WTC11 (cell line): ENCODE measurements around the gene LTN1. TPM values are rescaled to one million over a fixed set of nuclear protein-coding genes. Genes with fewer than 3 reads are reported as not detected.

Experiments used
- ATAC-seq: fragments of 200-7000 bp; cut with Tn5 transposase; 2 replicates; pipeline ENCODE4 v1.10.0; 2021; ENCODE audit warnings: mild to moderate bottlenecking, moderate library complexity
- CTCF ChIA-PET: fragments of 300-600 bp; sonication (Branson Sonifier 250); formaldehyde crosslinking; loops from one replicate; lab custom pipeline; 2021; ENCODE audit warnings: antibody characterized with exemption; lab: Charles Lee
- POLR2A ChIA-PET: fragments of 350-600 bp; sonication (Branson Sonifier 250); formaldehyde crosslinking; loops from one replicate; lab custom pipeline; 2021; ENCODE audit warnings: antibody characterized with exemption; lab: Charles Lee
- DNase-seq: peaks from one replicate; pipeline ENCODE4 v3.0.0; 2021; ENCODE audit warnings: low spot score
- H3K27ac Mint-ChIP-seq: 2 replicates; pipeline ENCODE4 v1.8.0; 2021; ENCODE audit warnings: mixed read lengths
- H3K27me3 Mint-ChIP-seq: 2 replicates; pipeline ENCODE4 v1.8.0; 2021; ENCODE audit warnings: low read depth, mild to moderate bottlenecking, moderate library complexity, mixed read lengths
- H3K36me3 Mint-ChIP-seq: 2 replicates; pipeline ENCODE4 v1.8.0; 2021; ENCODE audit warnings: mixed read lengths
- H3K4me1 Mint-ChIP-seq: 2 replicates; pipeline ENCODE4 v1.8.0; 2022; ENCODE audit warnings: mixed read lengths
- H3K4me3 Mint-ChIP-seq: 2 replicates; pipeline ENCODE4 v1.8.0; 2021; ENCODE audit warnings: mild to moderate bottlenecking, moderate library complexity, mixed read lengths
- H3K9me3 Mint-ChIP-seq: 2 replicates; pipeline ENCODE4 v1.8.0; 2021; ENCODE audit warnings: mixed read lengths
- AR ChIP-seq: fragments of 250-450 bp; sonication (Bioruptor Pico); IDR thresholded peaks from 2 replicates; pipeline ENCODE4 v1.9.0; 2021; ENCODE audit warnings: mild to moderate bottlenecking
- ATF3 ChIP-seq: sonication (generic); formaldehyde crosslinking; conservative IDR thresholded peaks from 2 replicates; pipeline ENCODE4 v1.8.1; 2022; ENCODE audit warnings: mild to moderate bottlenecking, missing genetic modification reagents
- ELF4 ChIP-seq: sonication (generic); formaldehyde crosslinking; IDR thresholded peaks from 2 replicates; pipeline ENCODE4 v1.8.1; 2022; ENCODE audit warnings: low read depth, mild to moderate bottlenecking, moderate library complexity, missing genetic modification reagents
- EMX1 ChIP-seq: fragments of 250-450 bp; sonication (Bioruptor Pico); IDR thresholded peaks from 2 replicates; pipeline ENCODE4 v1.8.0; 2021; ENCODE audit warnings: mild to moderate bottlenecking
- FOXP1 ChIP-seq: sonication (generic); formaldehyde crosslinking; IDR thresholded peaks from 2 replicates; pipeline ENCODE4 v1.8.0; 2022; ENCODE audit warnings: missing genetic modification reagents, mild to moderate bottlenecking, moderate library complexity, borderline replicate concordance
- GRHL2 ChIP-seq: fragments of 250-450 bp; sonication (Bioruptor Pico); IDR thresholded peaks from 2 replicates; pipeline ENCODE4 v1.8.0; 2022; ENCODE audit warnings: mild to moderate bottlenecking, moderate library complexity; ENCODE audit not compliant: insufficient replicate concordance, severe bottlenecking
- IRF2 ChIP-seq: sonication (generic); formaldehyde crosslinking; IDR thresholded peaks from 2 replicates; pipeline ENCODE4 v1.8.0; 2022; ENCODE audit warnings: low read depth, missing genetic modification reagents, borderline replicate concordance
- JAZF1 ChIP-seq: fragments of 250-450 bp; sonication (Bioruptor Pico); IDR thresholded peaks from 2 replicates; pipeline ENCODE4 v1.9.0; 2021; ENCODE audit warnings: moderate library complexity, mild to moderate bottlenecking, inconsistent platforms
- KAT7 ChIP-seq: sonication (generic); formaldehyde crosslinking; IDR thresholded peaks from 2 replicates; pipeline ENCODE4 v1.8.1; 2023; ENCODE audit warnings: missing genetic modification reagents, mild to moderate bottlenecking, borderline replicate concordance
- MLX ChIP-seq: sonication (generic); formaldehyde crosslinking; IDR thresholded peaks from 2 replicates; pipeline ENCODE4 v1.8.1; 2023; ENCODE audit warnings: mild to moderate bottlenecking, missing genetic modification reagents, moderate library complexity
- MYBL2 ChIP-seq: sonication (generic); formaldehyde crosslinking; IDR thresholded peaks from 2 replicates; pipeline ENCODE4 v1.8.1; 2023; ENCODE audit warnings: mild to moderate bottlenecking, moderate library complexity, missing genetic modification reagents
- SP1 ChIP-seq: sonication (generic); formaldehyde crosslinking; conservative IDR thresholded peaks from 2 replicates; pipeline ENCODE4 v1.8.1; 2022; ENCODE audit warnings: missing genetic modification reagents
- TCF7 ChIP-seq: sonication (generic); formaldehyde crosslinking; IDR thresholded peaks from 2 replicates; pipeline ENCODE4 v1.8.0; 2022; ENCODE audit warnings: mild to moderate bottlenecking, low read depth, missing genetic modification reagents, moderate library complexity
- TEAD1 ChIP-seq: sonication (generic); formaldehyde crosslinking; IDR thresholded peaks from 2 replicates; pipeline ENCODE4 v1.8.0; 2022; ENCODE audit warnings: mild to moderate bottlenecking, missing genetic modification reagents
- TP53 ChIP-seq: sonication (generic); formaldehyde crosslinking; IDR thresholded peaks from 2 replicates; pipeline ENCODE4 v1.8.1; 2023; ENCODE audit warnings: mild to moderate bottlenecking, missing genetic modification reagents
- ZMAT4 ChIP-seq: fragments of 250-450 bp; sonication (Bioruptor Pico); IDR thresholded peaks from 2 replicates; pipeline ENCODE4 v1.9.0; 2021; ENCODE audit warnings: mild to moderate bottlenecking
- ZNF232 ChIP-seq: sonication (generic); formaldehyde crosslinking; IDR thresholded peaks from 2 replicates; pipeline ENCODE4 v1.8.0; 2022; ENCODE audit warnings: mild to moderate bottlenecking, missing genetic modification reagents
- ZNF281 ChIP-seq: sonication (generic); formaldehyde crosslinking; IDR thresholded peaks from 2 replicates; pipeline ENCODE4 v1.8.0; 2023; ENCODE audit warnings: mild to moderate bottlenecking, missing genetic modification reagents
- ZNF532 ChIP-seq: fragments of 250-450 bp; sonication (Bioruptor Pico); IDR thresholded peaks from 2 replicates; pipeline ENCODE4 v1.9.0; 2021; ENCODE audit warnings: mild to moderate bottlenecking, borderline replicate concordance
- total RNA-seq: library from RNA; stranded (reverse); gene quantifications from 3 replicates; pipeline ENCODE4 v1.2.3, GENCODE V29; 2021
- TF ChIP-seq, protein P1 (sequence below): sonication (generic); formaldehyde crosslinking; IDR thresholded peaks from 2 replicates; pipeline ENCODE4 v1.8.1; 2023; ENCODE audit warnings: mild to moderate bottlenecking, missing genetic modification reagents, borderline replicate concordance

LTN1 gene
- total RNA-seq, 1 experiment from 2014 or later = 23.0 TPM

GRCh38 chr21:29034678-29035077 lies 42.0 kb upstream of the LTN1 start:
- no peaks in the 10 kb centered on the region for H3K9me3 Mint-ChIP-seq
- no peak overlapping the region for H3K27ac Mint-ChIP-seq
- H3K36me3 Mint-ChIP-seq = peaks cover 64% of the 10 kb centered on the region
- ChIA-PET POLR2A (interaction anchor here (0.5 kb wide), 1 partner anchor 1054 kb away, joined by 6 read pairs; no protein-coding TSS in a partner anchor), CTCF (no interaction called here)
- DNase-seq (no peak), ATAC-seq (no peak)
- no peaks in the 10 kb centered on the region for H3K27me3 Mint-ChIP-seq
- no peak overlapping the region for H3K4me3 Mint-ChIP-seq
- TF ChIP-seq TEAD1 (CRISPR knock-in tag) (no peak), FOXP1 (CRISPR knock-in tag) (no peak), AR (no peak), JAZF1 (CRISPR knock-in tag) (no peak), MLX (CRISPR knock-in tag) (no peak), ZNF281 (CRISPR knock-in tag) (no peak), IRF2 (no peak)
- TF ChIP-seq, protein P1, sequence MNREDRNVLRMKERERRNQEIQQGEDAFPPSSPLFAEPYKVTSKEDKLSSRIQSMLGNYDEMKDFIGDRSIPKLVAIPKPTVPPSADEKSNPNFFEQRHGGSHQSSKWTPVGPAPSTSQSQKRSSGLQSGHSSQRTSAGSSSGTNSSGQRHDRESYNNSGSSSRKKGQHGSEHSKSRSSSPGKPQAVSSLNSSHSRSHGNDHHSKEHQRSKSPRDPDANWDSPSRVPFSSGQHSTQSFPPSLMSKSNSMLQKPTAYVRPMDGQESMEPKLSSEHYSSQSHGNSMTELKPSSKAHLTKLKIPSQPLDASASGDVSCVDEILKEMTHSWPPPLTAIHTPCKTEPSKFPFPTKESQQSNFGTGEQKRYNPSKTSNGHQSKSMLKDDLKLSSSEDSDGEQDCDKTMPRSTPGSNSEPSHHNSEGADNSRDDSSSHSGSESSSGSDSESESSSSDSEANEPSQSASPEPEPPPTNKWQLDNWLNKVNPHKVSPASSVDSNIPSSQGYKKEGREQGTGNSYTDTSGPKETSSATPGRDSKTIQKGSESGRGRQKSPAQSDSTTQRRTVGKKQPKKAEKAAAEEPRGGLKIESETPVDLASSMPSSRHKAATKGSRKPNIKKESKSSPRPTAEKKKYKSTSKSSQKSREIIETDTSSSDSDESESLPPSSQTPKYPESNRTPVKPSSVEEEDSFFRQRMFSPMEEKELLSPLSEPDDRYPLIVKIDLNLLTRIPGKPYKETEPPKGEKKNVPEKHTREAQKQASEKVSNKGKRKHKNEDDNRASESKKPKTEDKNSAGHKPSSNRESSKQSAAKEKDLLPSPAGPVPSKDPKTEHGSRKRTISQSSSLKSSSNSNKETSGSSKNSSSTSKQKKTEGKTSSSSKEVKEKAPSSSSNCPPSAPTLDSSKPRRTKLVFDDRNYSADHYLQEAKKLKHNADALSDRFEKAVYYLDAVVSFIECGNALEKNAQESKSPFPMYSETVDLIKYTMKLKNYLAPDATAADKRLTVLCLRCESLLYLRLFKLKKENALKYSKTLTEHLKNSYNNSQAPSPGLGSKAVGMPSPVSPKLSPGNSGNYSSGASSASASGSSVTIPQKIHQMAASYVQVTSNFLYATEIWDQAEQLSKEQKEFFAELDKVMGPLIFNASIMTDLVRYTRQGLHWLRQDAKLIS = no peak
- H3K4me1 Mint-ChIP-seq = no peaks in the 10 kb centered on the region

- TF ChIP-seq SP1 (CRISPR knock-in tag) (no peak), GRHL2 (CRISPR knock-in tag) (no peak), KAT7 (CRISPR knock-in tag) (no peak), ZMAT4 (CRISPR knock-in tag) (no peak), ATF3 (CRISPR knock-in tag) (no peak), TP53 (CRISPR knock-in tag) (no peak), EMX1 (CRISPR knock-in tag) (no peak), TCF7 (no peak), ZNF532 (CRISPR knock-in tag) (no peak), MYBL2 (CRISPR knock-in tag) (no peak), ELF4 (no peak), ZNF232 (CRISPR knock-in tag) (no peak)
- ChIA-PET POLR2A (no interaction called here), CTCF (no interaction called here)
- H3K27ac Mint-ChIP-seq = no peak overlapping the region
- DNase-seq = no peak
- no peaks in the 10 kb centered on the region for H3K9me3 Mint-ChIP-seq
- H3K36me3 Mint-ChIP-seq = peaks cover 65% of the 10 kb centered on the region
- H3K27me3 Mint-ChIP-seq = no peaks in the 10 kb centered on the region
- no peaks in the 10 kb centered on the region for H3K4me1 Mint-ChIP-seq
- no peak overlapping the region for H3K4me3 Mint-ChIP-seq
- ATAC-seq = no peak
Measured at GRCh38 chr21:29033871-29034270, 41.2 kb upstream of the LTN1 start.
